Adipose tissue (tissue), 3 donors: ENCODE data around the gene AOAH. TPM values are rescaled to one million over a fixed set of nuclear protein-coding genes. Genes with fewer than 3 reads are reported as not detected.
A peak's percentile ranks its signal among the peaks of the same experiment; 100 is the strongest.
"Not testable (repeated sequence)": the region's sequence is repeated elsewhere in the genome, so short reads cannot be mapped to it uniquely, and the experiment has no call there.

Experiments used
- H3K27ac ChIP-seq: one replicate; pipeline ENCODE4 v1.5.1; 2013; ENCODE audit warnings: low read depth, low read length
- WGBS, 3 donors: extraction: QIAGEN DNeasy Blood & Tissue Kit; methylation state at CpG; one replicate each; pipeline ENCODE4 v1.1.7; 2013; 5-methylcytosine and 5-hydroxymethylcytosine counted together
- polyA plus RNA-seq, 3 donors: library from polyadenylated mRNA; stranded (reverse); fragments of 200-250 nt; gene quantifications; one replicate each; pipeline ENCODE4 v1.2.3, GENCODE V29; 2013
- donor health status: healthy with polysubstance abuse.
- donor health status: Bipolar disorder and iron deficiency.
- donor health status: healthy.

Gene AOAH
- polyA plus RNA-seq, 3 donors: 1.3 to 12.6 (median 5.2) TPM

DNA sequence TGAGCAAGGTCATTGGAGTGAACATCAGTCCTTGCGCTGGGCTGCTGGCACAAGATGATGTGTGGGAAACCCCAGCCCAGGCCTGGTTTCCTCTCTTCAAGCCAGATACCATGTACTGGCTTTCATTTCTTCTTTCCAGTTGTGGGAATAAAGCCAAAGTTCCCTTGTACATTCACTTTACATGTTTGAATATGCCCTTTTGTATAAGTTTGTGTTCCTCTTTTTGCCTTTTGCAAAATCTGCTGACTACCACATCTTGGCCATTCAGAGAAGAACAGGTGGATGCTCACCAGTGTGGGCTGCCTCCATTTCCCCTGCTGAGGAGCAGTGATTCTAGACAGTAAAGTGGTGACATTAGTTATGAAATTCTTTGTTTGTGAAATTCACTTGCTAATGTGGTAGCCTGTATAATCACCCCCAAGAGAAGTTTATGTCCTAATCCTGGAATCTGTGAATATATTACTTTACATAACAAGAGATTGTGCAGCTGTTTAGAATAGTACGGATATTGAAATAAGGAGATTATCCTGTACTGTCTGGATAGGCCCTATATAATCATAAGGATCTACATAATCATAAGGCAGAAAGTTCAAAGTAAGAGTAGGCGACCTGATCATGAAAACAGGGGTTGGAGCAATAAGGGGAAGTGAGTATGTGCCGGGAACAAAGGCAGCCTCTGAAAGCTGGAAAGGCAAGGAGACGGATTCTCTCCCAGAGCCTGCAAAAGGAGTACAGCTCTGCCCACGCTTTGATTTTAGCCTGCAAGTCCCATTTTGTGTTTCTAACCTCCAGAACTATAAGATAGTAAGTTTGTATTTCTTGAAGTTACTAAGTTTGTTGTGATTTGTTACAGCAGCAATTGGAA, 18.8 kb upstream of the AOAH start:
- WGBS, 3 donors: 62 to 92% (median 65%) methylated on average over 6 of the region's 6 CpGs
- no peak overlapping the region for H3K27ac ChIP-seq

GRCh38 chr7:36741866-36742265, 17.6 kb upstream of the AOAH start:
- 72 to 89% (median 75%) methylated on average over 3 of the region's 3 CpGs for WGBS, 3 donors

DNA sequence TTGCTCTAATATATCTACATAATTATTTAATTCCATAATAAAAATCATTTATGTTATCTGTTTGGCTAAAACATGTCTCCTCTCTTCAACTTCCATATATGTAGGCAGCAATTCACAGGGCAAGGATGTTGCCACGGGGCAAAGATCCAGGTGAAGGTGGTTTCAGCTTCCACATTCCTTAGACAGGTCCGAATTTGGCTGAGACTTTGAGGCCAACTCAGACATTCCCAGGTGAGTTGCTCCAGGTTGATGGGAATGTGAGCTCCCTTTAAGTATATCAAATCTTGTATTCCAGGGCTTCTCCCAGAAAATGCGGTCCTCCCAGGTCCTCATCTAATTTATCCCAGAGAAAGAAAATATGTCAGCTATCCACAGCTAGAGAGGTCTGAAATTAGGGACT, 15.1 kb upstream of the AOAH start:
- 90 to 95% (median 94%) methylated on average over 3 of the region's 3 CpGs for WGBS, 3 donors
- H3K27ac ChIP-seq: no peak overlapping the region

More at GRCh38 chr7:36741866-36742265, 17.6 kb upstream of the AOAH start:
- no peak overlapping the region for H3K27ac ChIP-seq

DNA sequence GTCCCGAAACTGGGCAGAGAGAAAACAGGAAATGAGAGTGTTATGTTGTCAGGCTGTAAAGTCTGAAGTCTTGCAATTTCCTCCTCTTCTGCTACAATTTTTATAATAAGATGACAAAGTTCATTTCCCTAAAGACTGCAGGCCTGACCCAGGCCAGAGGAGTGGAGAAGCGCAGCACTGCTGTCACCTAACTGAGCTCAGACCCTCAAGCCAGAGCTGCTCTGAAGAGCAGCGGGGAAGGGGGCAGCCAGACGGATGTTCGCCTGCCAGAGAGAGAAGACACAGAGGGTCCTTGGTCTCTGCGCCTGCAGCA, 12.6 kb upstream of the AOAH start:
- H3K27ac ChIP-seq: peak overlapping the region; percentile 69
- 53 to 87% (median 59%) methylated on average over 6 of the region's 6 CpGs for WGBS, 3 donors

GRCh38 chr7:36736090-36736898, 12.0 kb upstream of the AOAH start:
- no peak overlapping the region for H3K27ac ChIP-seq

GRCh38 chr7:36735172-36735571, 10.9 kb upstream of the AOAH start:
- H3K27ac ChIP-seq: no peak overlapping the region
- WGBS, 3 donors: 72 to 89% (median 78%) methylated on average over 2 of the region's 2 CpGs

More at GRCh38 chr7:36736090-36736898, 12.0 kb upstream of the AOAH start:
- 69 to 88% (median 71%) methylated on average over 4 of the region's 4 CpGs for WGBS, 3 donors

GRCh38 chr7:36734731-36735130, 10.4 kb upstream of the AOAH start:
- H3K27ac ChIP-seq: no peak overlapping the region
- 87 to 93% (median 92%) methylated on average over 3 of the region's 3 CpGs for WGBS, 3 donors

DNA sequence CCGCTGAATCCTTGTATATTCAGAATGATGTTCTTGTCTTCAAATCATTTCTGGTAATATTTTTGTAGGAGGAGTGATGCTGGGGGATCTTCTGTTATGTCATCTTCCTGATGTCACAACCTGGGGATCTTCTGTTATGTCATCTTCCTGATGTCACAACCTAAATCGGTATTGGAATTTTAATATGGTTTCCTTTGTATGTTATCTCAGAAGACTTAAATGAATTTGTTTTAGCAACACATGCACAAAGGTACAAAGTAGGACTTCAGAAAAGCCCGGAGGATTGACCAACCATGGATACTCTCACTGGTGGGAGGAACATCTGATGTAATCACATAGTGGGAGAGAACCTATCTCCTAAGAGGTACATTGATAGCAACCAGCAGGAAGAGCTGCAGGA, 9.1 kb upstream of the AOAH start:
- 76 to 95% (median 85%) methylated on average over 3 of the region's 3 CpGs for whole genome bisulfite sequencing, 3 donors
- H3K27ac ChIP-seq: no peak overlapping the region

DNA sequence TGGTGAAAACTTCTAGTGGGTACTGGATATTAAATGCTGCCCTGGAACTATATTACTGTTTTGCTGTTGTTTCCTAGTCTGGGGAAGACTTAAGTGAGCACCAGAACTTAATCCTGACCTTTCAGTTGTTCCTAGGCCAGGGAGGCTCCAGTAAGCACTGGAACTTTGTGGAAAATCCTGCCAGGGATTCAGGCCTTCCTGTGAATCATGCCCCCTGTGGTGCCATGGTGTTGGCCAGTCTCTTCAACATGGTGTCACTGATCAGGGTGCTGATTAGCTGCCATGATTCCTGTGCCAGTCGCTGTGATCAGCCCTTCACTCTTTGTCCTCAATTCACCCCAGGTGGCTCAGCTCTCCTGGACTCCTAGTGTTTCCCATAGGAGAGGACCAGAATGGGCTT, 8.5 kb upstream of the AOAH start:
- 85 to 96% (median 88%) methylated on average over 1 of the region's 1 CpG for WGBS, 3 donors

GRCh38 chr7:36730046-36730445, 5.8 kb upstream of the AOAH start:
- H3K27ac ChIP-seq: no peak overlapping the region
- 71 to 99% (median 98%) methylated on average over 2 of the region's 2 CpGs for WGBS, 3 donors

More for the DNA sequence above, 8.5 kb upstream of the AOAH start:
- no peak overlapping the region for H3K27ac ChIP-seq

DNA sequence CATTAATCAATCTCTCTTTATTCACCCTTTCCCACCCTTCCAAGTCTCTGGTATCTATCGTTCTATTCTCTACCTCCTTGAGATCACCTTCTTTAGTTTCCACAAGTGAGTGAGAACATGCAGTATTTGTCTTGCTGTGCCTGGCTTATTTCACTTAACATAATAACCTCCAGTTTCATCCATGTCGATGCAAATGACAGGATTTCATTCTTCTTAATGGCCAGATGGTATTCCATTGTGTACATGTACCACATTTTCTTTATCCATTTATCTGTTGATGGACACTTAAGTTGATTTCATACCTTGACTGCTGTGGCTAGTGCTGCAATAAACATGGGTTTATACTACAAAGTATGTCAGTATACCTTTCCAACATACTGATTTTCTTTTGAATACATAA, 3.8 kb upstream of the AOAH start:
- no peak overlapping the region for H3K27ac ChIP-seq
- 76 to 86% (median 77%) methylated on average over 2 of the region's 2 CpGs for WGBS, 3 donors

DNA sequence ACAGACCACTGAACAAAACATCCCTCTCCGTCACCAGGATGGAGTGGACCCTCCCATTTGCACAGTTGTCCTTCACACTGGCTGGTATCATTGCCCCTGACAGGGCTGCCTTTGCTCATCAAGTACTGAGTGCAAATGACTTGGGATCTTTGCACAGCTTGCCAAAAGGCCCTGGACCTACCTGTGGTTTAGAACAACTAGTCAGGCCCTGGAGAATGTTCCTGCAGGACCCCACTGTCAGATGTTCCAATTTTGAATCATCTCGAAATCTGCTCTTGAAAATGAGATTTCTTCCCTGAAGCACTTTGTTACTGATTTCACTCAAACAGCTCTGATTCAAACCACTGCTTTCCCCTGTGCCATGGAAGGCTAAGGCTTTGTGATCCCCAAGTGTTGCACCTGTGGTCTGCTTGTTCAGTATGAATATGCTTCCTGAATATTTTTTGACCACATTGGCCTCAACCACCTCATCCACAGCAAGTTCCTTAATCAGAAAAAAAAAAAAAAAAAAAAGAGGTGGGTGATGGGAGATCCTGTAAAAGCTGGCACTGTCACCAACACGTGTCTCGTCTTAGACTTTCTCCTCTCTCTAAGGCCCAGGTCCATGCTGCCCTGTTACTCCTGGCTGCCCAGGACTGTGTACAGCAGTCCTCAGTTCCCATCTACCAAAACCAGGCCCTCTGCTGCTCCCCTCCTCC, 2.7 kb upstream of the AOAH start:
- H3K27ac ChIP-seq: no peak overlapping the region

DNA sequence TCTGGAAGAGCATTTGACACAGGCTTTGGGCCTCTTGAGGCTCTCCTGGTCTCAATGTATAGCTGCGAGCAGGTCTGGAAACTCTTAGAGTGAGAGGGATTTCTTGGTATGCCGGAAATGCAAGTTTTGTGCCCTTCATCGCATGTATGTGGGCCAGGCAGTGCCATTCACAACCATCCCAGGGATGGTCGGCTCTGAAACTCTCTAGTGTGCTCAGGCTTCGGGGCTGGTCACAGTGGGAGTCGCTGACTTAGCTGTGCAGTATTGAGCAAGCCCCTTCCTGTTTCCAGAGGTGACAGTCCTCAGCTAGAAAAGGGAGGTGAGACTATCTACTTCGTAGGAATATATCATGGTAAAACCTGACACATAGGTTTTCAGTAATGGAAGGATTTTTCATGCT, 2.0 kb upstream of the AOAH start:
- WGBS, 3 donors: 65 to 93% (median 65%) methylated on average over 7 of the region's 7 CpGs
- no peak overlapping the region for H3K27ac ChIP-seq

More for the DNA sequence above, 2.7 kb upstream of the AOAH start:
- 52 to 81% (median 56%) methylated on average over 4 of the region's 4 CpGs for WGBS, 3 donors

DNA sequence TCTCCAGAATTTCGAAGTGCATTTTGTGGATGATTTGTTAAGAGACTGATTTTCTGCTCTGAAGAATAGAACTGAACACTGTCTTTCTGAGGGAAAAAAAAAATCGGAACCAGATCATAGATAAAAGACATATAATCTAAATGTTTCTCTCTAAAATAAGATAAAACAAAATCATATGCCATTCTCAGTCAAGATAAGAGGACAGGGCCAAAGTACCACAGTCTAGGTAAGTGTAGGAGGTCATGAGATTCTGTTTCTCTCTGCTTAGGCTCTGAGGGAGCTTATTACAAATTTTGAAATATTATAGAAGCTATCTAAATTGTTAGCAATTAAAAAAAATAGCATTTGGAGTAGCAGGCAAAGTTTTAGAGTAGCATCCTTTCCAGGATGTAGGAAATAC, 702 bp upstream of the AOAH start:
- no peak overlapping the region for H3K27ac ChIP-seq
- 50 to 68% (median 56%) methylated on average over 2 of the region's 2 CpGs for WGBS, 3 donors

GRCh38 chr7:36723291-36723690, 1.0 kb downstream of the AOAH start:
- no peak overlapping the region for H3K27ac ChIP-seq
- 71 to 97% (median 92%) methylated on average over 4 of the region's 4 CpGs for WGBS, 3 donors

- no peak overlapping the region for H3K27ac ChIP-seq
- 35 to 81% (median 73%) methylated on average over 3 of the region's 3 CpGs for WGBS, 3 donors
Measured at GRCh38 chr7:36719083-36719632, 5.1 kb downstream of the AOAH start.

DNA sequence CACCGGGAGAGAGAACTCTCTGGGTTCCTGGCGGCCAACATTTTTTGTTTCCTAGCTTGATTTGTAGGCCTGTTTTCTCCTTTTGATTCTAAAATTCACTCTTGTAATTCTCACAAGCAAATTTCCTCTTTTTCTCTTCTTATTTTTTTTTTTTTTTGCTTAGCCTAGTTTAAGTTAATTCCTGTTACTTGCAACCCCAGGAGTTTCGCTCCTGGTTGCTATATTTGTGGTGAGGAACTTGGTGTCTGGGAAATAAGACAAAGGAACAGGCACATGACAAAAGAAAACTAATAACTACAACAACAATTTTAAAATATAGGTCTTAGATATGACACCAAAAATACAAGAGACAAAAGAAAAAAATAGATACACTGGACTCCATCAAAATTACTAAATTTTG, 6.7 kb downstream of the AOAH start:
- 70 to 91% (median 72%) methylated on average over 3 of the region's 3 CpGs for WGBS, 3 donors
- no peak overlapping the region for H3K27ac ChIP-seq

DNA sequence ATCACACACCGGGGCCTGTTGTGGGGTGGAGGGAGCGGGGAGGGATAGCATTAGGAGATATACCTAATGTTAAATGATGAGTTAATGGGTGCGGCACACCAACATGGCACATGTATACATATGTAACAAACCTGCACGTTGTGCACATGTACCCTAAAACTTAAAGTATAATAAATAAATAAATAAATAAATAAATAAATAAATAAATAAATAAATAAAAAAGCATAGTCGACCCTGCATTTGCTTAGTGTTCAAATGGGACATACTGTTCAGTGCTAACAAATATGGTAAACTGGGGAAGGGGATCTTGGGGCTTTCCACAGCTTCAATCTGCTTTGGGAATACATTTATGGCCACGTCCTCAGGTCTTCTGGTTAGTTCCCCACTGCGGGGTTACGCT, 7.5 kb downstream of the AOAH start:
- not testable (repeated sequence) for H3K27ac ChIP-seq
- 81 to 90% (median 90%) methylated on average over 7 to 8 of the region's 8 CpGs for WGBS, 3 donors

GRCh38 chr7:36712015-36712414, 12.3 kb downstream of the AOAH start:
- no peak overlapping the region for H3K27ac ChIP-seq
- WGBS, 3 donors: 72 to 87% (median 87%) methylated on average over 5 of the region's 5 CpGs
